ENCODE results near the gene NEB.

DNA sequence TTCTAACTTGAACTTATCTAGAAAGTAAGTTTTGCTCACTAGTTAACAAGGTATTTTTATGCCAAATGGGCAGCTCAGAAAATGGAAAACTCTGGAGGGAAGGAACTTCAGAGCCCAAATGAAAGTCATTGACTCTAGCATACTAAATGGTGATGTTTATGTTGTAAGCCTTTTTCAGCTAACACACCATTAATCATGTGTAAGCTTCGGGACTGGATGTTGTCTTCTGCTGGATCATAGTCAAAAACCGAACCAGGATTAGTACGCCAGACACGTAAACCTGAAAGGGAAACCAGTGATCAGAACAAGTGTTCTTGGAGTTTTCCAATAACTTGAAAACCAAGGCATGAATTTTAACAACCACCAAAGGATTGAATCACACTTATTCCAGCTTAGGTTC, 242.8 kb downstream of the NEB start:
- TF ChIP-seq, protein P1, sequence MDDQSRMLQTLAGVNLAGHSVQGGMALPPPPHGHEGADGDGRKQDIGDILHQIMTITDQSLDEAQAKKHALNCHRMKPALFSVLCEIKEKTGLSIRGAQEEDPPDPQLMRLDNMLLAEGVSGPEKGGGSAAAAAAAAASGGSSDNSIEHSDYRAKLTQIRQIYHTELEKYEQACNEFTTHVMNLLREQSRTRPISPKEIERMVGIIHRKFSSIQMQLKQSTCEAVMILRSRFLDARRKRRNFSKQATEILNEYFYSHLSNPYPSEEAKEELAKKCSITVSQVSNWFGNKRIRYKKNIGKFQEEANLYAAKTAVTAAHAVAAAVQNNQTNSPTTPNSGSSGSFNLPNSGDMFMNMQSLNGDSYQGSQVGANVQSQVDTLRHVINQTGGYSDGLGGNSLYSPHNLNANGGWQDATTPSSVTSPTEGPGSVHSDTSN (IDR thresholded peaks at IDR 0.05) = no peak
- TF ChIP-seq HOXB5 (CRISPR knock-in tag; IDR thresholded peaks at IDR 0.05) = no peak
- TF ChIP-seq, protein P2, sequence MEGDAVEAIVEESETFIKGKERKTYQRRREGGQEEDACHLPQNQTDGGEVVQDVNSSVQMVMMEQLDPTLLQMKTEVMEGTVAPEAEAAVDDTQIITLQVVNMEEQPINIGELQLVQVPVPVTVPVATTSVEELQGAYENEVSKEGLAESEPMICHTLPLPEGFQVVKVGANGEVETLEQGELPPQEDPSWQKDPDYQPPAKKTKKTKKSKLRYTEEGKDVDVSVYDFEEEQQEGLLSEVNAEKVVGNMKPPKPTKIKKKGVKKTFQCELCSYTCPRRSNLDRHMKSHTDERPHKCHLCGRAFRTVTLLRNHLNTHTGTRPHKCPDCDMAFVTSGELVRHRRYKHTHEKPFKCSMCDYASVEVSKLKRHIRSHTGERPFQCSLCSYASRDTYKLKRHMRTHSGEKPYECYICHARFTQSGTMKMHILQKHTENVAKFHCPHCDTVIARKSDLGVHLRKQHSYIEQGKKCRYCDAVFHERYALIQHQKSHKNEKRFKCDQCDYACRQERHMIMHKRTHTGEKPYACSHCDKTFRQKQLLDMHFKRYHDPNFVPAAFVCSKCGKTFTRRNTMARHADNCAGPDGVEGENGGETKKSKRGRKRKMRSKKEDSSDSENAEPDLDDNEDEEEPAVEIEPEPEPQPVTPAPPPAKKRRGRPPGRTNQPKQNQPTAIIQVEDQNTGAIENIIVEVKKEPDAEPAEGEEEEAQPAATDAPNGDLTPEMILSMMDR (IDR thresholded peaks at IDR 0.05) = no peak
- no peak for TF ChIP-seq CEBPB (IDR thresholded peaks at IDR 0.05)
- TF ChIP-seq POLR2AphosphoS2 (conservative IDR thresholded peaks at IDR 0.05; ENCODE audit: low read length) = no peak
- no peak for TF ChIP-seq FOSL2 (IDR thresholded peaks at IDR 0.05)
- TF ChIP-seq FOSL2 (CRISPR knock-in tag; IDR thresholded peaks at IDR 0.05) = no peak
- TF ChIP-seq, protein P3, sequence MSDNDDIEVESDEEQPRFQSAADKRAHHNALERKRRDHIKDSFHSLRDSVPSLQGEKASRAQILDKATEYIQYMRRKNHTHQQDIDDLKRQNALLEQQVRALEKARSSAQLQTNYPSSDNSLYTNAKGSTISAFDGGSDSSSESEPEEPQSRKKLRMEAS (IDR thresholded peaks at IDR 0.05) = no peak
